Inflammatory macrophage treated with lipopolysaccharide for 4 hours (primary cell): Measurements from ENCODE around the gene KIF5B.

Experiments used
- DNase-seq: peaks from one replicate; pipeline ENCODE4 v3.0.0-alpha.2; 2020

Gene KIF5B

GRCh38 chr10:31959461-31960173 lies 96.6 kb downstream of the KIF5B start:
- DNase-seq: peak; percentile 44
